SU-DHL-6 (cell line): Measurements from ENCODE around the gene CCT5.

Experiments used
- EZH2phosphoT487 ChIP-seq: fragments of 200-600 bp; sonication (generic), shearing (Covaris generic); conservative IDR thresholded peaks from 2 replicates; pipeline ENCODE4 v1.6.1; 2018; ENCODE audit warnings: mild to moderate bottlenecking, antibody characterized with exemption, low read length, moderate library complexity, mixed read lengths
- TF ChIP-seq, protein P1 (sequence below): fragments of 200-600 bp; sonication (generic); IDR thresholded peaks from one replicate; pipeline ENCODE4 v1.5.1; 2017; ENCODE audit warnings: antibody characterized with exemption, mild to moderate bottlenecking, low read length, moderate library complexity; ENCODE audit not compliant: insufficient read depth, poor library complexity, severe bottlenecking

DNA sequence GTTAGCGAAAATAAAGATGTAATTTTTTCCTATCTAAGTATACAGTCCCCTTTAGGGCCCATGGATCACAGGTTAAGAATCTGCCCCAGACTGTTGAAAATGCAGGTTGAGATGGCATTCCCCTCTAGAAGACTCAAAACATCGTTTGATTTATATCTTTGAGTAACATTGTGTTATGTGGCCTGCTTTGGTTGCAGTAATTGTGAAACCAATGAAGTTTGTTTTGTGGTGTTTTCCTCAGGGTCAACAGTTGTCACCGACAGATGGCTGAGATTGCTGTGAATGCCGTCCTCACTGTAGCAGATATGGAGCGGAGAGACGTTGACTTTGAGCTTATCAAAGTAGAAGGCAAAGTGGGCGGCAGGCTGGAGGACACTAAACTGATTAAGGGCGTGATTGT is 7.8 kb downstream of the CCT5 start:
- TF ChIP-seq, protein P1, sequence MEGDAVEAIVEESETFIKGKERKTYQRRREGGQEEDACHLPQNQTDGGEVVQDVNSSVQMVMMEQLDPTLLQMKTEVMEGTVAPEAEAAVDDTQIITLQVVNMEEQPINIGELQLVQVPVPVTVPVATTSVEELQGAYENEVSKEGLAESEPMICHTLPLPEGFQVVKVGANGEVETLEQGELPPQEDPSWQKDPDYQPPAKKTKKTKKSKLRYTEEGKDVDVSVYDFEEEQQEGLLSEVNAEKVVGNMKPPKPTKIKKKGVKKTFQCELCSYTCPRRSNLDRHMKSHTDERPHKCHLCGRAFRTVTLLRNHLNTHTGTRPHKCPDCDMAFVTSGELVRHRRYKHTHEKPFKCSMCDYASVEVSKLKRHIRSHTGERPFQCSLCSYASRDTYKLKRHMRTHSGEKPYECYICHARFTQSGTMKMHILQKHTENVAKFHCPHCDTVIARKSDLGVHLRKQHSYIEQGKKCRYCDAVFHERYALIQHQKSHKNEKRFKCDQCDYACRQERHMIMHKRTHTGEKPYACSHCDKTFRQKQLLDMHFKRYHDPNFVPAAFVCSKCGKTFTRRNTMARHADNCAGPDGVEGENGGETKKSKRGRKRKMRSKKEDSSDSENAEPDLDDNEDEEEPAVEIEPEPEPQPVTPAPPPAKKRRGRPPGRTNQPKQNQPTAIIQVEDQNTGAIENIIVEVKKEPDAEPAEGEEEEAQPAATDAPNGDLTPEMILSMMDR, result no peak
- TF ChIP-seq EZH2phosphoT487, result no peak
